RWPE2 (cell line): Measurements from ENCODE around the gene TPRA1.

Experiments used
- ATAC-seq: fragments of 200-7000 bp; cut with Tn5 transposase; 3 replicates; pipeline ENCODE4 v1.9.1; 2021; ENCODE audit warnings: low read depth
- DNase-seq: peaks from one replicate; pipeline ENCODE4 v3.0.0-alpha.2; 2020; ENCODE audit warnings: low spot score
- H3K27ac ChIP-seq: fragments of 450-650 bp; 2 replicates; pipeline ENCODE4 v1.5.1; 2017; ENCODE audit warnings: mild to moderate bottlenecking; ENCODE audit not compliant: poor library complexity, severe bottlenecking
- H3K27me3 ChIP-seq: fragments of 250-450 bp; sonication (Bioruptor Pico); 2 replicates; pipeline ENCODE4 v1.5.1; 2021; ENCODE audit warnings: mild to moderate bottlenecking, moderate library complexity; ENCODE audit not compliant: insufficient read depth, poor library complexity, severe bottlenecking
- H3K36me3 ChIP-seq: fragments of 250-450 bp; sonication (Bioruptor Pico); 2 replicates; pipeline ENCODE4 v1.5.1; 2020; ENCODE audit warnings: low read depth, mild to moderate bottlenecking, moderate library complexity
- H3K4me1 ChIP-seq: fragments of 250-450 bp; sonication (Bioruptor Pico); 2 replicates; pipeline ENCODE4 v1.5.1; 2021; ENCODE audit warnings: mild to moderate bottlenecking, moderate library complexity; ENCODE audit not compliant: insufficient read depth, poor library complexity, severe bottlenecking
- H3K4me3 ChIP-seq: fragments of 250-450 bp; sonication (Bioruptor Pico); 2 replicates; pipeline ENCODE4 v1.5.1; 2021; ENCODE audit warnings: mild to moderate bottlenecking, moderate library complexity; ENCODE audit not compliant: severe bottlenecking
- H3K9me3 ChIP-seq: fragments of 250-450 bp; sonication (Bioruptor Pico); 2 replicates; pipeline ENCODE4 v1.5.1; 2021; ENCODE audit warnings: mild to moderate bottlenecking, moderate library complexity; ENCODE audit not compliant: severe bottlenecking
- CTCF ChIP-seq: fragments of 450-650 bp; IDR thresholded peaks from one replicate; pipeline ENCODE4 v1.5.1; 2017; ENCODE audit warnings: mild to moderate bottlenecking, moderate library complexity; ENCODE audit not compliant: poor library complexity, severe bottlenecking

The TPRA1 gene

GRCh38 chr3:127570520-127570919 is 20.0 kb downstream of the TPRA1 start:
- H3K27me3 ChIP-seq = no peaks in the 10 kb centered on the region
- ATAC-seq (no peak), DNase-seq (no peak)
- peaks cover 23% of the 10 kb centered on the region for H3K36me3 ChIP-seq
- H3K4me3 ChIP-seq = no peak overlapping the region
- no peaks in the 10 kb centered on the region for H3K9me3 ChIP-seq
- no peaks in the 10 kb centered on the region for H3K4me1 ChIP-seq
- no peak overlapping the region for H3K27ac ChIP-seq
- no peak for TF ChIP-seq CTCF

GRCh38 chr3:127569160-127569559 is 21.4 kb downstream of the TPRA1 start:
- H3K4me3 ChIP-seq = no peak overlapping the region
- ATAC-seq = no peak
- no peaks in the 10 kb centered on the region for H3K9me3 ChIP-seq
- H3K27me3 ChIP-seq = no peaks in the 10 kb centered on the region
- no peak for TF ChIP-seq CTCF
- no peak overlapping the region for H3K27ac ChIP-seq
- DNase-seq = no peak
- H3K4me1 ChIP-seq = no peaks in the 10 kb centered on the region
- peaks cover 16% of the 10 kb centered on the region for H3K36me3 ChIP-seq

- no peak overlapping the region for H3K4me3 ChIP-seq
- ATAC-seq = no peak
- TF ChIP-seq CTCF = no peak
- no peak for DNase-seq
- H3K27ac ChIP-seq = no peak overlapping the region
- no peaks in the 10 kb centered on the region for H3K27me3 ChIP-seq
- peaks cover 10% of the 10 kb centered on the region; the same call in 1 of the 2 replicates for H3K36me3 ChIP-seq
- H3K4me1 ChIP-seq = no peaks in the 10 kb centered on the region
- H3K9me3 ChIP-seq = no peaks in the 10 kb centered on the region
These were observed 21.9 kb downstream of the TPRA1 start for GRCh38 chr3:127568586-127568985.

- Histone ChIP-seq H3K4me1 (no peaks in the 10 kb centered on the region), H3K9me3 (no peaks in the 10 kb centered on the region), H3K27me3 (no peaks in the 10 kb centered on the region), H3K36me3 (no peaks in the 10 kb centered on the region), H3K4me3 (no peak overlapping the region), H3K27ac (no peak overlapping the region)
- no peak for TF ChIP-seq CTCF
- no peak for DNase-seq
- no peak for ATAC-seq
These were observed 23.7 kb downstream of the TPRA1 start for GRCh38 chr3:127566833-127567232.

- Histone ChIP-seq H3K4me3 (no peak overlapping the region), H3K36me3 (no peaks in the 10 kb centered on the region), H3K9me3 (no peaks in the 10 kb centered on the region), H3K27ac (no peak overlapping the region), H3K27me3 (no peaks in the 10 kb centered on the region), H3K4me1 (no peaks in the 10 kb centered on the region)
- no peak for TF ChIP-seq CTCF
- no peak; the same call in 2 of the 3 replicates for ATAC-seq
- no peak for DNase-seq
These were observed 24.8 kb downstream of the TPRA1 start for GRCh38 chr3:127565711-127566110.
